ENCODE results near the gene THRB.
"Not testable (repeated sequence)": the region's sequence is repeated elsewhere in the genome, so short reads cannot be mapped to it uniquely, and the experiment has no call there.

The THRB gene

DNA sequence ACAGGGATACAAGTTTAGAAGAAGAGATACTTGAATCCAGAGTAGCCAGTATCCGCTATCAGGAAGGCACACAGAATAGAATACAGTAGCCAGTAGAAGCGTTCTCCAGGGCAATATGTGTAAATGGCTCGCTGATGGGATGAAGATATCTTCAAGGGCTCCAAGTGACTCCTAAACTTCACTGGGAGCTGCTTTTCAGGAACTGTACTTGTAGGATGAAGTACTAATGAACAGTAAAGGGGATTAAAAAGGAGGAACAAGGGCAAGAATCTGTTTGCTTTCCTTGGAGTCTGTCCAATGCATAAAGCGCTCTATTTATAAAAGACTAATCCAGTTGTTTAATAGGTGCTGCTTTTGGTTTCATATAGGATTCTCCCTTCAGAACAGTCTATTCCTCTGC lies 78.4 kb downstream of the THRB start:
- no peaks in the 10 kb centered on the region for H3K27me3 ChIP-seq (ENCODE audit: low read length)
- H3K4me2 ChIP-seq (ENCODE audit: low read depth, low read length, poor library complexity, severe bottlenecking) = no peak overlapping the region
- H3F3A ChIP-seq (ENCODE audit: insufficient read depth) = no peaks in the 10 kb centered on the region
- no peak overlapping the region for H2AFZ ChIP-seq (ENCODE audit: low read depth, low read length, severe bottlenecking)
- H3K9ac ChIP-seq (ENCODE audit: low read length) = no peak overlapping the region
- H3K27ac ChIP-seq (ENCODE audit: low read depth, low read length) = no peak overlapping the region
- no peaks in the 10 kb centered on the region for H3K9me2 ChIP-seq (replicated peaks; ENCODE audit: insufficient read depth, low read length)
- no peak overlapping the region for H3K4me3 ChIP-seq (ENCODE audit: insufficient read depth, low read length, poor library complexity, severe bottlenecking)
- H3K79me2 ChIP-seq (ENCODE audit: insufficient read depth, low read length) = no peaks in the 10 kb centered on the region
- H3K36me3 ChIP-seq (ENCODE audit: low read length) = no peaks in the 10 kb centered on the region
- H4K20me1 ChIP-seq (ENCODE audit: low read depth, low read length) = no peaks in the 10 kb centered on the region
- H3K9me3 ChIP-seq (ENCODE audit: insufficient read depth, low read length) = no peaks in the 10 kb centered on the region
- TF ChIP-seq EZH2phosphoT487 (conservative IDR thresholded peaks at IDR 0.05; ENCODE audit: low read length) = no peak
- TF ChIP-seq, protein P1, sequence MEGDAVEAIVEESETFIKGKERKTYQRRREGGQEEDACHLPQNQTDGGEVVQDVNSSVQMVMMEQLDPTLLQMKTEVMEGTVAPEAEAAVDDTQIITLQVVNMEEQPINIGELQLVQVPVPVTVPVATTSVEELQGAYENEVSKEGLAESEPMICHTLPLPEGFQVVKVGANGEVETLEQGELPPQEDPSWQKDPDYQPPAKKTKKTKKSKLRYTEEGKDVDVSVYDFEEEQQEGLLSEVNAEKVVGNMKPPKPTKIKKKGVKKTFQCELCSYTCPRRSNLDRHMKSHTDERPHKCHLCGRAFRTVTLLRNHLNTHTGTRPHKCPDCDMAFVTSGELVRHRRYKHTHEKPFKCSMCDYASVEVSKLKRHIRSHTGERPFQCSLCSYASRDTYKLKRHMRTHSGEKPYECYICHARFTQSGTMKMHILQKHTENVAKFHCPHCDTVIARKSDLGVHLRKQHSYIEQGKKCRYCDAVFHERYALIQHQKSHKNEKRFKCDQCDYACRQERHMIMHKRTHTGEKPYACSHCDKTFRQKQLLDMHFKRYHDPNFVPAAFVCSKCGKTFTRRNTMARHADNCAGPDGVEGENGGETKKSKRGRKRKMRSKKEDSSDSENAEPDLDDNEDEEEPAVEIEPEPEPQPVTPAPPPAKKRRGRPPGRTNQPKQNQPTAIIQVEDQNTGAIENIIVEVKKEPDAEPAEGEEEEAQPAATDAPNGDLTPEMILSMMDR (IDR thresholded peaks at IDR 0.05; ENCODE audit: insufficient read depth, low read length, poor library complexity, severe bottlenecking) = no peak

DNA sequence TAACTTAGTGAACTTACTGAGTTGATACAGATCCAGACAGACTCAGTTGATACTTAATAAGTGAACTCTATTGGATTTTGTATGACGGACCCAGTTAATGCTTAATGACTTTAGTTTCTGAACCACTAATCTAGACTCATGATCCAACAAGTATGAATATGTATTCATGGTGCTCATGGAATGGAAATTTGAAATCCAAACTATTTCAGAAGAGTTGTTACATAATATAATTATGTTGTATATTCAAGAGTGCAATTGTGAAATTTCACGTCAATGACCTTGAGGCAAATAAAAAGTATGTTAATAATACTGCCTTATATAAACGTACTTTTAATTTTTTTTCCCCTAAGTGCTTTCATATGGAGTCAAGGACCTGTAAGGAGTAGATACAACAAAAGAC lies 78.8 kb downstream of the THRB start:
- H4K20me1 ChIP-seq (ENCODE audit: low read depth, low read length) = no peaks in the 10 kb centered on the region
- no peaks in the 10 kb centered on the region for H3K9me2 ChIP-seq (replicated peaks; ENCODE audit: insufficient read depth, low read length)
- no peak overlapping the region for H3K9ac ChIP-seq (ENCODE audit: low read length)
- H3K4me2 ChIP-seq (ENCODE audit: low read depth, low read length, poor library complexity, severe bottlenecking) = no peak overlapping the region
- H3K27me3 ChIP-seq (ENCODE audit: low read length) = no peaks in the 10 kb centered on the region
- no peaks in the 10 kb centered on the region for H3K36me3 ChIP-seq (ENCODE audit: low read length)
- H3K9me3 ChIP-seq (ENCODE audit: insufficient read depth, low read length) = no peaks in the 10 kb centered on the region
- H2AFZ ChIP-seq (ENCODE audit: low read depth, low read length, severe bottlenecking) = no peak overlapping the region
- no peak for TF ChIP-seq EZH2phosphoT487 (conservative IDR thresholded peaks at IDR 0.05; ENCODE audit: low read length)
- TF ChIP-seq, protein P1 (IDR thresholded peaks at IDR 0.05; ENCODE audit: insufficient read depth, low read length, poor library complexity, severe bottlenecking) = no peak
- H3K79me2 ChIP-seq (ENCODE audit: insufficient read depth, low read length) = no peaks in the 10 kb centered on the region
- H3F3A ChIP-seq (ENCODE audit: insufficient read depth) = no peaks in the 10 kb centered on the region
- no peak overlapping the region for H3K4me3 ChIP-seq (ENCODE audit: insufficient read depth, low read length, poor library complexity, severe bottlenecking)
- no peak overlapping the region for H3K27ac ChIP-seq (ENCODE audit: low read depth, low read length)

DNA sequence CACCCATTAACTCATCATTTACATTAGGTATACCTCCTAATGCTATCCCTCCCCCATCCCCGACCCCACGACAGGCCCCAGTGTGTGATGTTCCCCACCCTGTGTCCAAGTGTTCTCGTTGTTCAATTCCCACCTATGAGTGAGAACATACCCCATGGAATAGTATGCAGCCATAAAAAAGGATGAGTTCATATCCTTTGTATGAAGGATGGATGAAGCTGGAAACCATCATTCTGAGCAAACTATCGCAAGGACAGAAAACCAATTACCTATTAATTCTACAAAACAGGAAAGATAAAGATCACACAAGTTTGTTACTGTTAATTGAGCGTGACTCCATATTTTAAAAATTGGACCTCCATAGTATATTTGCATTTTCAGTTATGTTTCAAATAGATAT lies 81.0 kb downstream of the THRB start:
- not testable (repeated sequence) for H3K79me2 ChIP-seq (ENCODE audit: insufficient read depth, low read length); H3K9ac ChIP-seq (ENCODE audit: low read length); H4K20me1 ChIP-seq (ENCODE audit: low read depth, low read length); H2AFZ ChIP-seq (ENCODE audit: low read depth, low read length, severe bottlenecking); H3K36me3 ChIP-seq (ENCODE audit: low read length); H3K27me3 ChIP-seq (ENCODE audit: low read length); H3K4me2 ChIP-seq (ENCODE audit: low read depth, low read length, poor library complexity, severe bottlenecking); H3F3A ChIP-seq (ENCODE audit: insufficient read depth); H3K9me3 ChIP-seq (ENCODE audit: insufficient read depth, low read length); H3K27ac ChIP-seq (ENCODE audit: low read depth, low read length); H3K4me3 ChIP-seq (ENCODE audit: insufficient read depth, low read length, poor library complexity, severe bottlenecking); H3K9me2 ChIP-seq (replicated peaks; ENCODE audit: insufficient read depth, low read length)

DNA sequence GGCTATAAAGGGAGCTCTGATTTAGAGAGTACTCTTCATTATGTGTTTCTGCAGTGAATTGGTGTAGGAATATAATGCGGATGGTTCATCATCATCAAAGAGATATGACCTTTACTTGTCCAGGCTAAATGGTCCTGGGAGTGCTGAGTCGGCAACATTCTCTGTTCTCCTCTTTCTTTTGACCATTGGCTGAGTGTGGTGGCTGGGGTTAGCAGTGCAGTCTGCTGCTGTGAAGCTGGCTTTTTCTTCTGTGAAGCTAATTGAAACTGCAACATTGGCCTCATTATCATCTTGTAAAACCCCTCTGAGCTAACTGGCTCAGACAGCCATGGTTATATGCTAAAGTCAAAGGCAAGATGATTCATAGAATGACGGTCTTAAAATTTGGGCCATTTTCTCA lies 83.8 kb downstream of the THRB start:
- Histone ChIP-seq H3K4me2 (ENCODE audit: low read depth, low read length, poor library complexity, severe bottlenecking) (no peak overlapping the region), H3F3A (ENCODE audit: insufficient read depth) (no peaks in the 10 kb centered on the region), H3K9ac (ENCODE audit: low read length) (no peak overlapping the region), H3K36me3 (ENCODE audit: low read length) (no peaks in the 10 kb centered on the region), H3K9me3 (ENCODE audit: insufficient read depth, low read length) (no peaks in the 10 kb centered on the region), H4K20me1 (ENCODE audit: low read depth, low read length) (no peaks in the 10 kb centered on the region), H3K27me3 (ENCODE audit: low read length) (no peaks in the 10 kb centered on the region), H3K4me3 (ENCODE audit: insufficient read depth, low read length, poor library complexity, severe bottlenecking) (no peak overlapping the region), H3K79me2 (ENCODE audit: insufficient read depth, low read length) (no peaks in the 10 kb centered on the region), H3K9me2 (replicated peaks; ENCODE audit: insufficient read depth, low read length) (no peaks in the 10 kb centered on the region), H3K27ac (ENCODE audit: low read depth, low read length) (no peak overlapping the region), H2AFZ (ENCODE audit: low read depth, low read length, severe bottlenecking) (no peak overlapping the region)
- no peak for TF ChIP-seq EZH2phosphoT487 (conservative IDR thresholded peaks at IDR 0.05; ENCODE audit: low read length)
- TF ChIP-seq, protein P1 (IDR thresholded peaks at IDR 0.05; ENCODE audit: insufficient read depth, low read length, poor library complexity, severe bottlenecking) = no peak

Data from SU-DHL-6 (cell line).